Measurements from ENCODE around the gene EEF1A2. TPM values are rescaled to one million over a fixed set of nuclear protein-coding genes. Genes with fewer than 3 reads are reported as not detected.

EEF1A2 gene
- total RNA-seq, 1 experiment from 2014 or later, result 359 TPM

DNA sequence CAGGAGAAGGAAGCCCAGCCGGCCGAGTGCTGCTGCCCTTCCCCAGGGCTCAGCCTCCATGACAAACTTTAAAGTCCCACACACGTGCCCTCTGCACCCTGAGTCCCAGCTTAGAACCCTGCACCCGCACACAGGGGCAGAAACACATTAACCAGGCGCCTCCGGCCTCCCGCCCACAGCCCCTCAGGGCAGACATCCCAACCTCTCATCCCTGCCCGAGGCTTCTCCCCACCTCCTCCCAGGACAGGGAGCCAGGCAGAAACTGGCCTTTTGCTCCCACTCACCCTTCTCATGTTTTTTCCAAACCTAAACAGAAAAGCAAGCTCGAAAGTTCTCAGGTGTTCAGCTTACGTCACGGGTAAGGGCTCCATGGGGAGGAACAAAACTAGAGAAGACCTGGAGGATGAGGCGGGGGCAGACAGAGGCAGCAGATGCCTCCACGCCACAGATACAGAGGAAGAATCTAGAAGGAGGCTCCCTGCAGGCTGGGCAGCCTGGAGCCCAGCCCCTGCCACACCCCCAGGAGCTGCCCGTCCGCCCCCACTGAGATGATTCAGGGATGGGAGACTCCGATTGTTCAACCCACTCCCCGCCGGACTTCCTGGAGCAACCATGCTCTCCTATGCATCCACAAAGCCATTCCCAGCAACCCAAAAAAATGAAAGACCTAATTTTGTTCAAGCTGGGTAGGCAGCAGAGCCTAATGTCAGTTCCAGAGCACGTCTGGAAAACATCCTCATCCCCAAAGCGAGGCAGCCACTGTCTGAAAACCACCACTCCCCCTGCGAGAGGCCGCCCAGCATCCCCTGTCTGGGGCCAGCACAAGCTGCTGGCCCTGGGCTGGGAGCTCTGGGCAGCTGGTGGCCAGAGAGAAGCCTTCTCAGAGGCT is 35.2 kb downstream of the EEF1A2 start:
- H3K4me1 Mint-ChIP-seq (ENCODE audit: low read depth, unreplicated experiment), result peaks cover 8% of the 10 kb centered on the region
- H3K27me3 Mint-ChIP-seq (ENCODE audit: unreplicated experiment), result peaks cover 100% of the 10 kb centered on the region
- no TSS peak for BruUV-seq (replicated peaks)
- CTCF ChIA-PET, result interaction anchor here (1.2 kb wide), 1 partner anchor 17 kb away, joined by 3 read pairs; no protein-coding TSS in a partner anchor
- TF ChIP-seq, protein P1, sequence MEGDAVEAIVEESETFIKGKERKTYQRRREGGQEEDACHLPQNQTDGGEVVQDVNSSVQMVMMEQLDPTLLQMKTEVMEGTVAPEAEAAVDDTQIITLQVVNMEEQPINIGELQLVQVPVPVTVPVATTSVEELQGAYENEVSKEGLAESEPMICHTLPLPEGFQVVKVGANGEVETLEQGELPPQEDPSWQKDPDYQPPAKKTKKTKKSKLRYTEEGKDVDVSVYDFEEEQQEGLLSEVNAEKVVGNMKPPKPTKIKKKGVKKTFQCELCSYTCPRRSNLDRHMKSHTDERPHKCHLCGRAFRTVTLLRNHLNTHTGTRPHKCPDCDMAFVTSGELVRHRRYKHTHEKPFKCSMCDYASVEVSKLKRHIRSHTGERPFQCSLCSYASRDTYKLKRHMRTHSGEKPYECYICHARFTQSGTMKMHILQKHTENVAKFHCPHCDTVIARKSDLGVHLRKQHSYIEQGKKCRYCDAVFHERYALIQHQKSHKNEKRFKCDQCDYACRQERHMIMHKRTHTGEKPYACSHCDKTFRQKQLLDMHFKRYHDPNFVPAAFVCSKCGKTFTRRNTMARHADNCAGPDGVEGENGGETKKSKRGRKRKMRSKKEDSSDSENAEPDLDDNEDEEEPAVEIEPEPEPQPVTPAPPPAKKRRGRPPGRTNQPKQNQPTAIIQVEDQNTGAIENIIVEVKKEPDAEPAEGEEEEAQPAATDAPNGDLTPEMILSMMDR (IDR thresholded peaks at IDR 0.05; ENCODE audit: unreplicated experiment), result no peak
- H3K36me3 Mint-ChIP-seq (ENCODE audit: insufficient read depth, unreplicated experiment), result no peaks in the 10 kb centered on the region
- no peaks in the 10 kb centered on the region for H3K9me3 Mint-ChIP-seq (ENCODE audit: low read depth, unreplicated experiment)
- intact Hi-C loops (cut with micrococcal nuclease; ENCODE audit: unreplicated experiment), result no loop called here
- H3K27ac Mint-ChIP-seq (ENCODE audit: unreplicated experiment), result no peak overlapping the region
- H3K4me3 Mint-ChIP-seq (ENCODE audit: low read depth, unreplicated experiment), result no peak overlapping the region
- no peak for DNase-seq

DNA sequence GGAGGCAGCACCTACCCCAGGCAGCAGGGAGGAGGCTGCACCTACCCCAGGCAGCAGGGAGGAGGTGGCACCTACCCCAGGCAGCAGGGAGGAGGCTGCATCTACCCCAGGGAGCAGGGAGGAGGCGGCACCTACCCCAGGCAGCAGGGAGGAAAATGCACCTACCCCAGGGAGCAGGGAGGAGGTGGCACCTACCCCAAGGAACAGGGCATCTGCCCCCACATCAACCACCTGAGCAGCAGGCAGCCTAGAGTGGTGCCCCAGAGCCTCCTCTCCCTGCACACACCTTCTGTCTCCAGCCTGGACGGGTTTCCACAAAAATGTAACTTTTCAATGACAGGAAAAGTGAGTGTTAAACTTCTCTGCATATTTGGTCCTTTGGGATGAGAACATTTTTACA is 36.6 kb downstream of the EEF1A2 start:
- no TSS peak for BruUV-seq (replicated peaks)
- Mint-ChIP-seq H3K27me3 (ENCODE audit: unreplicated experiment) (peaks cover 100% of the 10 kb centered on the region), H3K9me3 (ENCODE audit: low read depth, unreplicated experiment) (no peaks in the 10 kb centered on the region), H3K4me3 (ENCODE audit: low read depth, unreplicated experiment) (no peak overlapping the region), H3K36me3 (ENCODE audit: insufficient read depth, unreplicated experiment) (peaks cover 11% of the 10 kb centered on the region), H3K4me1 (ENCODE audit: low read depth, unreplicated experiment) (peaks cover 21% of the 10 kb centered on the region), H3K27ac (ENCODE audit: unreplicated experiment) (no peak overlapping the region)
- intact Hi-C loops (cut with micrococcal nuclease; ENCODE audit: unreplicated experiment), result no loop called here
- no peak for DNase-seq
- TF ChIP-seq, protein P1 (IDR thresholded peaks at IDR 0.05; ENCODE audit: unreplicated experiment), result no peak
- CTCF ChIA-PET, result no interaction called here

DNA sequence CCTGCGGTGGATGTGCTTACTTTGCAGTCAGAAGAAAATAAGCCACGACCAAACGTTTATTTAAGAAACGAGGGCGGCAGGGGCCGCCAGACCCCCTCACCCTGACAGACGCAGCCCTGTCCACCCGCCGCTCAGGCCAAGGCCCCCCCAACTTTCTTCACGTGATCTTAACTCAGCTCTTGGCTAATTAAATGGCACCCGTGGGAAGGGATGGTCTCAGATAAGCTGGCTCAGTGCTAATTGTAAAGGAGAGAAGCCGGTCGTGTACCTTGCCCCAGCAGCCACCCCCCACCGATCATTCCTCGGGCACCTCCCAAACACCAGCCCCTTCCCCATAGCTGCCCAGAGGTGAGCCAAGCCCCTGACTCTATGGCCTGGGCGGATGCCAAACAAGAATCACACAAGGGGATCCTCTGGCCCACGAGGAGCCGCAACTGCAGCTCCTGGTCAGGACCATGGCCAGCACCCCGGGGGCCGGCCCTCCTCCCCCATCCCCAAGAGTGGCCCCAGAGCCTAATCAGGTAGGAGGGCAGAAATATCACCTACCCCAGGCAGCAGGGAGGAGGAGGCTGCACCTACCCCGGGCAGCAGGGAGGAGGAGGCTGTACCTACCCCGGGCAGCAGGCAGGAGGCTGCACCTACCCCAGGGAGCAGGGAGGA is 37.6 kb downstream of the EEF1A2 start:
- TF ChIP-seq, protein P1 (IDR thresholded peaks at IDR 0.05; ENCODE audit: unreplicated experiment), result no peak
- Mint-ChIP-seq H3K4me3 (ENCODE audit: low read depth, unreplicated experiment) (no peak overlapping the region), H3K9me3 (ENCODE audit: low read depth, unreplicated experiment) (no peaks in the 10 kb centered on the region), H3K27ac (ENCODE audit: unreplicated experiment) (no peak overlapping the region), H3K36me3 (ENCODE audit: insufficient read depth, unreplicated experiment) (peaks cover 17% of the 10 kb centered on the region), H3K27me3 (ENCODE audit: unreplicated experiment) (peaks cover 100% of the 10 kb centered on the region), H3K4me1 (ENCODE audit: low read depth, unreplicated experiment) (peaks cover 22% of the 10 kb centered on the region)
- intact Hi-C loops (cut with micrococcal nuclease; ENCODE audit: unreplicated experiment), result no loop called here
- CTCF ChIA-PET, result interaction anchor here (0.5 to 0.9 kb wide), 2 partner anchors 9 to 22 kb away, joined by 4 read pairs; no protein-coding TSS in a partner anchor
- no TSS peak for BruUV-seq (replicated peaks)
- peak; percentile 64 for DNase-seq

DNA sequence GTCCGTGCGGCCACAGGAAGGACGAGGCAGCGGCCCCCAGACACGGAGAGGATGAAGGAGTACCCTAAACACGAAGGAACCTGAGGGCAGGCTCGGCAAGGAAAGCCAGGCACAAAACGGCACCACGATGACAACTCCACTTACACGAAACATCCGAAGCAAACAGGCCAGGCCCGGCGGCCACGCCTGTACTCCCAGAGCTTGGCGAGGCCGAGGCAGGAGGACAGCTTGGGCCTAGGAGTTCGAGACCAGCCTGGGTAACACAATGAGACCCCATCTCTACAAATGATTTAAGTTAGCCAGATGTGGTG is 39.9 kb downstream of the EEF1A2 start:
- Mint-ChIP-seq H3K36me3 (ENCODE audit: insufficient read depth, unreplicated experiment) (peaks cover 17% of the 10 kb centered on the region), H3K4me1 (ENCODE audit: low read depth, unreplicated experiment) (peaks cover 22% of the 10 kb centered on the region), H3K9me3 (ENCODE audit: low read depth, unreplicated experiment) (no peaks in the 10 kb centered on the region), H3K4me3 (ENCODE audit: low read depth, unreplicated experiment) (no peak overlapping the region), H3K27ac (ENCODE audit: unreplicated experiment) (no peak overlapping the region), H3K27me3 (ENCODE audit: unreplicated experiment) (peaks cover 100% of the 10 kb centered on the region)
- intact Hi-C loops (cut with micrococcal nuclease; ENCODE audit: unreplicated experiment), result no loop called here
- no peak for DNase-seq
- no TSS peak for BruUV-seq (replicated peaks)
- CTCF ChIA-PET, result no interaction called here
- TF ChIP-seq, protein P1 (IDR thresholded peaks at IDR 0.05; ENCODE audit: unreplicated experiment), result no peak
